Colon (tissue), 2 donors: ENCODE data around the gene LDB1.

ENCODE experiments used
- FAIRE-seq: peaks from 2 replicates; lab custom pipeline; 2012; peaks lifted over from hg19 to GRCh38; lab: Jason Lieb, UNC
- donor health status: control.
- donor health status: control.

LDB1 gene, protein sequence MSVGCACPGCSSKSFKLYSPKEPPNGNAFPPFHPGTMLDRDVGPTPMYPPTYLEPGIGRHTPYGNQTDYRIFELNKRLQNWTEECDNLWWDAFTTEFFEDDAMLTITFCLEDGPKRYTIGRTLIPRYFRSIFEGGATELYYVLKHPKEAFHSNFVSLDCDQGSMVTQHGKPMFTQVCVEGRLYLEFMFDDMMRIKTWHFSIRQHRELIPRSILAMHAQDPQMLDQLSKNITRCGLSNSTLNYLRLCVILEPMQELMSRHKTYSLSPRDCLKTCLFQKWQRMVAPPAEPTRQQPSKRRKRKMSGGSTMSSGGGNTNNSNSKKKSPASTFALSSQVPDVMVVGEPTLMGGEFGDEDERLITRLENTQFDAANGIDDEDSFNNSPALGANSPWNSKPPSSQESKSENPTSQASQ

DNA sequence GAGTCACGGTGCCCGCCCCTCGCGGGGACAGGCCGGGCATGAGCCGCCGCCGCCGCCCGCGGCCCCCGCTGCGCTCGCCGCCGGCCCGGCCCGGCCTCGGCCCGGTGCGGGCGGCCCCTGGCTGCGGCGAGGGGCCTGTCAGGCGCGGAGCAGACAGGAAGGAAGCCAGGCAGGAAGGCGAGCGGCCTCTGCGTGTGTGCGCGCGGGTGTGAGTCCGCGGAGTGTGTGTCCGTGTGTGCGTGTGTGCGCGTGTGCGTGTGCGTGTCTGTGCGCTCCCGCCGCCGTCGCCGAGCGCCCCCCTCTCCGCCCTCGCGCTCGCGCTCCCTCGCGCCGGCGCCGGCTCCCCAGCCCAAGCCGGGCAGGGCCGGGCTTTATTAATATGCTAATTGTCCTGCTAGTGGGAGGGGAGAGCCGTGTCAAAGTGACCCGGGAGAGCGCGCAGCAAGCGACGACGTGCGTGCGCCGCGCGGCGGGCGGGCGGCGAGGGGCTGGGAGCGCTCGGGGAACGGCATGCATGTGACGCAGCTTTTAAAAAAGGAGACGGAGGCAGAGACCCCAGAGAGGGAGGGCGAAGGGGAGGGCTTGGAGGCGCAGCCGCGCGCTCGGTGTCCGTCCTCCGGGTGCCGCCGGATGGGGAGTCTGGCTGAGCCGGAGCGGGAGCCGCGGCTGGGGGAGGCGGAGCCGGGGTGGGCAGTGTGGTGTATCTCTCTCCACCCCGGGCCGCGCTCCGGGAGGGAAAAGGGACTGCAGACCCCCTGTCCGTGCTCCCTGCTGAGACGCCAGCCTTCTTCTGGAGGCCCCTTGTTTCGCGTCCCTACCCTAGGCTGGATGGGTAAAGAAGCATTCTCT, at the start of gene LDB1:
Gene LDB1, minus strand, starts transcription at position 227 of the 849 bp plus-strand sequence. CDS start 258 bp downstream, outside the sequence.
- FAIRE-seq, result no peak

DNA sequence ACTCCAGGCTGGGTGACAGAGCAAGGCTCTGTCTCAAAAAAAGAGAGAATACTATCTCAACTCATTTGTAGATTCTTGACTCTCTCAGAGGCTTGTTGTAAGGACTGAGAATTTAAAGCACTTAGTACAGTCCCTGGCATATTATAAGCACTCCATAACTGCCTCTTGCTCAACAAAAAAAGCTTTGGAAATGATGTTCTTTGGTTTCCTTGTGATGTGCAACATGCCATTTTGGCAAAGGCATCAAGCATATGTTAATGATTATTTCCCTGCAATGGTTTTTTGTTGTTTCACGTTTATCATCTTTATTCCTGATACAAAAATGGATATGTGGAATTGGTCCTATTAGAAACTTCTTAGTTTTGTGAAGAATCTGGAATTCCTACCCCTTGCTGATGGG, 47.7 kb upstream of the LDB1 start:
- no peak for FAIRE-seq

DNA sequence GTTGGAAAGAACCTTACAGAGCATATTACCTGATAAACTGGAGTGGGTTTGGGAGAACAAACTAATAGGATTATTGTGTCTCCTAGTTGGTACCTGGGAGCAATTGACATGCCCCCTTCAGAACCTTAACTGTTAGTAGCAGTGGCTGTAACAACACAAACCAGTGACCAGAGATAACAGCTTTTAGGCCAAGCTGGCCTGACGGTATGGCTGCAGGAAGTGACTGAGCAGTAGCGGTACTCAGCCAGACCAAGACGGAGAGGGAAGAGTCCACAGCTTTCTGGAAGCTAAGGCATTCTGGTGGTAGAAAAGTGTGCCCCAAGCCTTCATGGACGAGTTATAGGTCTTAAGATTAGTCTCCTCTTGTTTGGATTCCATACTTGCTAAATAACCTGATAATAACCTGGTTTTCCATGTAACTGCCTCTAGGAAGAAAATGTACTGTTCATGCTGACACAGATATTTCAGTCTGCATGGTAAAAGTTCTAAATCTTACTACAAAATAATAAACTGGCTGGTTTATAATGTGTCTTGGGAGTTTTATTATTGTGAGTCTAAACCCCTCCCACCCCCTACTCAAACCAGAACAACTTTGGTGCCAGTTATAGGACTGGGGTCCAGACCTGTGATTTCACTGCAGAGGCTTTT, 43.3 kb upstream of the LDB1 start:
- no peak for FAIRE-seq

DNA sequence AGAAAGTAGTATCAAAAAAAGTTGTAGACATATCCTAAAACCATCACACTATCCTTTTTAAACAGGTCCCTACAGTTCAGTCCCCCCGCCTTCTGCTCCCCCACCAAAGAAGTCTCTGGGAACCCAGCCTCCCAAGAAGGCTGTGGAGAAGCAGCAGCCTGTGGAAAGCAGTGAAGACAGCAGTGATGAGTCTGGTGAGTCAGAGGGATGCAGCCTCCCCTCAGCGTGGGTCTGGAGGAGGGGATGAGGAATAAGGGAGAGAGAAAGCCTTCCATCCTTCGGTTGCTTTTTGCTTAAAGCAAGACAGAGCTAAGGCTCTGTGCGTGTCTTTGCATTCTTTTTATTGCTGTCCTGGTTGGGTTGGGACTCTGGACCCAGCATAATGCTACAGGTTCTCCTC, 39.7 kb upstream of the LDB1 start:
- FAIRE-seq, result no peak

DNA sequence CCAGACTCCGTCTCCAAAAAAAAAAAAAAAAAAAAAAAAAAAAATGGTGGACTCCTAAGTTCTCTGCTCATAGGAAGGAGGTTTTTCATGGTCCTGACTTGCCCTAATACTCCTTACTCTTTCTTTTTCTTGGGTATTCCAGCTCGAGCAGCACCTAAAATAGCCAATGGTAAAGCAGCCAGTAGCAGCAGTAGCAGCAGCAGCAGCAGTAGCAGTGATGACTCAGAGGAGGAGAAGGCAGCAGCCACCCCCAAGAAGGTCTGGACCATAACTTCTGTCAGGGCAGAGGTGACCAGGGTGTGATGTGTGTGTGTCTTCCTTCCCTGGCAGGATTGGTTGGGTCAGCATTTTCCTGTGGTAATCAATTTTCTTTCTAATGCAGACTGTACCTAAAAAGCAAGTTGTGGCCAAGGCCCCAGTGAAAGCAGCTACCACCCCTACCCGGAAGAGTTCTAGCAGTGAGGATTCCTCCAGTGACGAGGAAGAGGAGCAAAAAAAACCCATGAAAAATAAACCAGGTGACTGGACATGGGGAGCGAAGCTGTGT, 39.0 kb upstream of the LDB1 start:
- no peak for FAIRE-seq

DNA sequence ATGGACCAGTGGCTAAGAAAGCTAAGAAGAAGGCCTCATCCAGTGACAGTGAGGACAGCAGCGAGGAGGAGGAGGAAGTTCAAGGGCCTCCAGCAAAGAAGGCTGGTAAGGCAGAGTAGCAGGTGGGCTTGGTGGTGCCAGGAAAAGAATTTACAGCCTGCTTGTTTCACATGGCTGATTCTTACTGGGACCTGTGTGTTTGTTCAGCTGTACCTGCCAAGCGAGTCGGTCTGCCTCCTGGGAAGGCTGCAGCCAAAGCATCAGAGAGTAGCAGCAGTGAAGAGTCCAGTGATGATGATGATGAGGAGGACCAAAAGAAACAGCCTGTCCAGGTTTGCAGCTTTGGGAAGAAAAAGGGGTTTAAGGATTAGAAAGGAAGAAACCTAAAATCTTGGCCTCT, 37.1 kb upstream of the LDB1 start:
- FAIRE-seq, result no peak

DNA sequence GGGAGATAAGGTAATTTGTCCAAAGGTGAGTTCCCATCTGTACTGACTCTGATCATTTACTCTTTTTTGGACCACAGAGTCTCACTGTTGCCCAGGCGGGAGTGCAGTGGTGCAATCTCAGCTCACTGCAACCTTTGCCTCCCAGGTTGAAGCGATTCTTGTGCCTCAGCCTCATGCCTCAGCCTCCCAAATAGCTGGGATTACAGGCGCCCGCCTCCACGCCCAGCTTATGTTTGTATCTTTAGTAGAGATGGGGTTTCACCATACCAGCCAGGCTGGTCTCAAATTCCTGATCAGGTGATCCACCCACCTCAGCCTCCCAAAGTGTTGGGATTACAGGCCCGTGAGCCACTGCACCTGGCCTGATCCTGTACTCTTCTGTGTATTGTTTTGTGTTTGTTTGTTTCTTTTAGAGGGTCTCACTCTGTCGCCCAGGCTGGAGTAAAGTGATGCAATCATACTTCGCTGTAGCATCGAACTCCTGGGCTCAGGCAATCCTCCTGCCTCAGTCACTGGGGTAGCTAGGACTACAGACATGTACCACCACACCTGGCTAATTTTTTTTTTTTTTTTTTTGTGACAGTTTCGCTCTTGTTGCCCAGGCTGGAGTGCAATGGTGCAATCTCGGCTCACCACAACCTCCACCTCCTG, 34.4 kb upstream of the LDB1 start:
- FAIRE-seq, result no peak

DNA sequence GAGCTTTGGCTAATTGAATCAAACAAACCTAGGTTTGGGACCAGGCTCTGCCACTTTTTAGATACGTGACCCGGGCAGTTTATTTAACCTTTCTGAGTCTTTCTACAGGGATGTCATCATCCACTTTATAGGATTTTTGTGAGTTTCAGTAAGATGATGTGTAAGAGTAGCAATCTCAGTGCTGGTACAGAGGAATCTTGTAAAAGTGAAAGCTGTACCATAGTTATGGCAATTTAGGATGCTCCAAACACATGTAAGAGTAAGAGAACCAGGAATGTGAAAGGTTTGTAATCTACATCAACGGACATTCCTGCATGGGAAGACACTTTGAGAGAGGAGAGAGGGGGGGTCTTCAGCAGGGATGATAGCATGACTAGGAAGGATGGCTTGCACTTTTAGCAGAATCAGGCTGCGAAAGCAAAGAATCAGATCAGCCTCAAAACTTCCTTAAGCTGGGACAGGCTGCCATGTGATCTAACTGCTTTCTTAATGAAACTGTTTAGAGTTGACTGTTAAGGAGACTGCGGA, 33.0 kb upstream of the LDB1 start:
- no peak for FAIRE-seq

DNA sequence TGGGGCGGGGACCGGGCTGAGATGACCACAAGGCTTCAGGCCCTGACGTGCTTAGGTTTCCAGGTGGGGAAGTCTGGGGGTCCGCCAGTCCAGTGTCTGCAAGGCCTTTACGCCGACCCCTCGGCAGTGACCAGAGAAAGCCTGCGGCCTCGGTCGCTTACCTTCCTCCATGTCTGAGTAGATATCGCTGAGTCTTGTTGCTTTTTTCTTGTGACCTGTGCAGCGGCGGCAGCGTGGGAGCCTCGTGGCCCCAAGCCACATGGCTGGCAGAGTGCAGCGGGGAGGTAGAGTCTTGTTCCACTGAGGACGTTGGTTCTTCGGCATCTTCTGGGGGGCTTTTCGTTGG, 32.4 kb upstream of the LDB1 start:
- FAIRE-seq, result no peak

DNA sequence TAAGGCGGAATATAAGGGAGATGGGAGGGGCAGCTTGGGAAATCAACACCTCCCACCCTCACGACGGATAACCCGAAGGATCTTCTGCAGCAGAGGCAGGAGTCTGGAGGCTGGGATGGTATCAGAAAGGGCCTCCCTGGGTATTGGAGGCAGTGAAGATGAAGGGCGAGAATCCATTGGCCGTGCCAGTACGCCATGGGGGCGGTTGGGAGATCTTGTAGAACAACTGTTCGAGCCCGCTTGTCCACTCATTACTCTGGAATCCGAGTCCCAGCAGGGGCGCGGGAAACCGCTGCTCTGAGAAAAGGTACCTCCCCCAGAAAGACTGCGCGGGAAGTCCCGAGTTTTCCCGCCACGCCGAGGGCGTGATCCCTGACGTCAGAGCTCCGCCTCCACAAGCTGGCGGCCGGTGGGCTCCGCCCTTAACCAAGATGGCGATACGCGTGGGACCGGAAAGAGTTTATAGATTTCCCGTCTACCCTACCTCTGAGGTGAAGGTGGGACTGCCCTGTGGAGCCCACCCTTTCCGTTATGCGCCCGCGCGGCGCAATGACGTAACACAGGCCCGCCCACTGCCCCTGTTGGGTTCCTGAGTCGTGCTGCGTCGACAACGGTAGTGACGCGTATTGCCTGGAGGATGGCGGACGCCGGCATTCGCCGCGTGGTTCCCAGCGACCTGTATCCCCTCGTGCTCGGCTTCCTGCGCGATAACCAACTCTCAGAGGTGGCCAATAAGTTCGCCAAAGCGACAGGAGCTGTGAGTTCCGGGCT, 31.8 kb upstream of the LDB1 start, which contains the start of gene NOLC1:
Gene NOLC1, plus strand, starts transcription at position 616 of the 771 bp plus-strand sequence. Its CDS starts 22 bp downstream, at position 638.
- peak; percentile 91 for FAIRE-seq

DNA sequence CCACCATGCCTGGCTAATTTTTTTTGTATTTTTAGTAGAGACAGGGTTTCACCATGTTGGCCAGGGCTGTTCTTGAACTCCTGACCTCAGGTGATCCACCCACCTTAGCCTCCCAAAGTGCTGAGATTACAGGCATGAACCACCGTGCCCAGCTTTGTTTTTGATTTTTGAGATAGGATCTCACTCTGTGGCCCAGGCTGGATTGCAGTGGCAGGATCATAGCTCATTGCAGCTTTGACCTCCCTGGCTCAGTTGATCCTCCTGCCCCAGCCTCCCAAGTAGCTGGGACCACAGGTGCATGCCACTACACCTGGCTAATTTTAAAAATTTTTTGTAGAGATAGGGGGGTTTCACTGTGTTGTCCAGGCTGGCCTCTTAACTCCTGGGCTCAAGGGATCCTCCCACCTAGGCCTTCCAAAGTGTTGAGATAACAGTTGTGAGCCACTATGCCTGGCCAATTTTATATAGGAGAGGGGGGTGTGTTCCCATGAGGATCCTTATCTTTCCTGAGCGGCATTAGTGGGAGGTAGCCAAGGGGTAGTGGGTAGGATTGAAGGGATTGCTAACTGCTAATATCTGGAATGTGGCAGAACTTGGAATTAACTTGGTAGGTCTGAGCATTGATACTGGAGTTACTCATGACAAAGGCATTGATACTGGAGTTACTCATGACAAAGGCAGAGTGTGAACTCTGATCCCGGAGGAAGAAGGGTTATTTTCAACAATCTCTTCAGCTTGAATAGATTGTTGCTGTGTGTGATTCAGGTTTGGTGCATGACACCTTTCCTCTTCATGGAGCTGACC, 31.0 kb upstream of the LDB1 start:
- no peak for FAIRE-seq

DNA sequence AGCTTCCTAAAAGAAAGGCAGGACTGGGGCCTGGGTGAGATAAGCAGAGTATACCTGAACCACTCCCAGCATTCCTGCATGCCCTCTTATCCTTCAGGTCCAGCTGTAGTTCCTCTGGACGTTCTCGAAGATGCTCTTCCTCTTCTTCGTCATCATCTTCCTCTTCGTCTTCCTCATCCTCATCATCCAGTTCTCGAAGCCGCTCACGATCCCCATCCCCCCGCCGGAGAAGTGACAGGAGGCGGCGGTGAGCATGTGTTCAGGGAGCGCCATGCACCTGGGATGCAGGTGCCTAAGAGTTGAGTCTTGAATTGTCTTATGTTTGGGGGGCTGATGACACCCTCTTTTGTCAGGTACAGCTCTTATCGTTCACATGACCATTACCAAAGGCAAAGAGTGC, 28.1 kb upstream of the LDB1 start:
- FAIRE-seq, result no peak

DNA sequence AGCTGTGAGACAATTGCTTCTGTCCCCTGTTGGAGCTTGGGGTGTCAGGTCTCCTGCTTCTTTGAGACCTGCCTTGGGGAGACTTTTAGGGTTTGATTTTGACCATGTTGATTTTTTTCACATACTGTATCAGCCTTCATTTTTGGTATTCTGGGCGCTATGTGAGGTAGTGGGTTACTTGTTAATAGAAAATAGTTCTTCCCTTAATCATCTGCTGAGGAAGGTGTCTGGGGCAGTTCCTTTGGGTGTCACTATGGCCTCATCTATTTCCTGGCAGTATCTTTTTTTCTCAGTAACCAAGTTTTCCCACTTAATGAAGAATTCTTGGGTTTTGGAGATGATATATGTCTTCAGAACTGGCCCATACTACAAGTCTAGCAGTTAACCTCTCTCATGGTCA, 27.4 kb upstream of the LDB1 start:
- FAIRE-seq, result no peak

DNA sequence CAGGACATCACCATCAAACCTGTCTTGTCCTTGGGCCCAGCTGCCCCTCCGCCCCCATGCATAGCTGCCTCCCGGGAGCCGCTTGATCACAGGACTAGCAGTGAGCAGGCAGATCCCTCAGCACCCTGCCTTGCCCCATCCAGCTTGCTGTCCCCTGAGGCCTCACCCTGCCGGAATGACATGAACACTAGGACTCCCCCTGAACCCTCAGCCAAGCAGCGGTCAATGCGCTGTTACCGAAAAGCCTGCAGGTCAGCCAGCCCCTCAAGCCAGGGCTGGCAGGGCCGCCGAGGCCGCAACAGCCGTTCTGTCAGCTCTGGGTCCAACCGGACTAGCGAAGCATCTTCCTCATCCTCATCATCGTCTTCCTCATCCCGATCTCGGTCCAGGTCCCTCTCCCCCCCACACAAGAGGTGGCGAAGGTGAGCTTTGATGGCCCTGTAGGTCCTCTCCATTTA, 26.8 kb upstream of the LDB1 start:
- no peak for FAIRE-seq

DNA sequence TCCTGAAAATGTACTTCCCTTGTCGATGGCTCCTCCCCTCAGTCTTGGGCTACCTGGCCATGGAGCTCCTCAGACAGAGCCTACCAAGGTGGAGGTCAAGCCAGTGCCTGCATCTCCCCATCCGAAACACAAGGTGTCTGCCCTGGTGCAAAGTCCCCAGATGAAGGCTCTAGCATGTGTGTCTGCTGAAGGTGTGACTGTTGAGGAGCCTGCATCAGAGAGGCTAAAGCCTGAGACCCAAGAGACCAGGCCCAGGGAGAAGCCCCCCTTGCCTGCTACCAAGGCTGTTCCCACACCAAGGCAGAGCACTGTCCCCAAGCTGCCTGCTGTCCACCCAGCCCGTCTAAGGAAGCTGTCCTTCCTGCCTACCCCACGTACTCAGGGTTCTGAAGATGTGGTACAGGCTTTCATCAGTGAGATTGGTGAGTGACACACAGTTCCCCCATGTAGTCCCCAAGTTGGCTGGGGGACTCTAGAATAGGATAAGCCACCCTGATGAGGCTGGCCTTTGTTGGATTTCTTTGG, 21.5 kb upstream of the LDB1 start:
- no peak for FAIRE-seq

DNA sequence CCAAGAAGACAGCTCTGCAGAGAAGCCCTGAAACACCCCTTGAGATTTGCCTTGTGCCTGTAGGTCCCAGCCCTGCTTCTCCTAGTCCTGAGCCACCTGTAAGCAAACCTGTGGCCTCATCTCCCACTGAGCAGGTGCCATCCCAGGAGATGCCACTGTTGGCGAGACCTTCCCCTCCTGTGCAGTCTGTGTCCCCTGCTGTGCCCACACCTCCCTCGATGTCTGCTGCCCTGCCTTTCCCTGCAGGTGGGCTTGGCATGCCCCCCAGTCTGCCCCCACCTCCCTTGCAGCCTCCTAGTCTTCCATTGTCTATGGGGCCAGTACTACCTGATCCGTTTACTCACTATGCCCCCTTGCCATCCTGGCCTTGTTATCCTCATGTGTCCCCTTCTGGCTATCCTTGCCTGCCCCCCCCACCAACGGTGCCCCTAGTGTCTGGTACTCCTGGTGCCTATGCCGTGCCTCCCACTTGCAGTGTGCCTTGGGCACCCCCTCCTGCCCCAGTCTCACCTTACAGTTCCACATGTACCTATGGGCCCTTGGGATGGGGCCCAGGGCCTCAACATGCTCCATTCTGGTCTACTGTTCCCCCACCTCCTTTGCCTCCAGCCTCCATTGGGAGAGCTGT, 20.9 kb upstream of the LDB1 start:
- FAIRE-seq, result no peak

DNA sequence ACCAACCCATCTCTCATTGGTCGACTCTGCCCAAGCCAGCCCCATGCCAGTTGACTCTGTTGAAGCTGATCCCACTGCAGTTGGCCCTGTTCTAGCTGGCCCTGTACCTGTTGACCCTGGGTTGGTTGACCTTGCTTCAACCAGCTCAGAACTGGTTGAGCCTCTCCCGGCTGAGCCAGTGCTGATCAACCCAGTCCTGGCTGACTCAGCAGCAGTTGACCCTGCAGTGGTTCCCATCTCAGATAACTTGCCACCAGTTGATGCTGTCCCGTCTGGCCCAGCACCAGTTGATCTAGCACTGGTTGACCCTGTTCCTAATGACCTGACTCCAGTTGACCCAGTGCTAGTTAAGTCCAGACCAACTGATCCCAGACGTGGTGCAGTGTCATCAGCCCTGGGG, 20.1 kb upstream of the LDB1 start:
- FAIRE-seq, result no peak

DNA sequence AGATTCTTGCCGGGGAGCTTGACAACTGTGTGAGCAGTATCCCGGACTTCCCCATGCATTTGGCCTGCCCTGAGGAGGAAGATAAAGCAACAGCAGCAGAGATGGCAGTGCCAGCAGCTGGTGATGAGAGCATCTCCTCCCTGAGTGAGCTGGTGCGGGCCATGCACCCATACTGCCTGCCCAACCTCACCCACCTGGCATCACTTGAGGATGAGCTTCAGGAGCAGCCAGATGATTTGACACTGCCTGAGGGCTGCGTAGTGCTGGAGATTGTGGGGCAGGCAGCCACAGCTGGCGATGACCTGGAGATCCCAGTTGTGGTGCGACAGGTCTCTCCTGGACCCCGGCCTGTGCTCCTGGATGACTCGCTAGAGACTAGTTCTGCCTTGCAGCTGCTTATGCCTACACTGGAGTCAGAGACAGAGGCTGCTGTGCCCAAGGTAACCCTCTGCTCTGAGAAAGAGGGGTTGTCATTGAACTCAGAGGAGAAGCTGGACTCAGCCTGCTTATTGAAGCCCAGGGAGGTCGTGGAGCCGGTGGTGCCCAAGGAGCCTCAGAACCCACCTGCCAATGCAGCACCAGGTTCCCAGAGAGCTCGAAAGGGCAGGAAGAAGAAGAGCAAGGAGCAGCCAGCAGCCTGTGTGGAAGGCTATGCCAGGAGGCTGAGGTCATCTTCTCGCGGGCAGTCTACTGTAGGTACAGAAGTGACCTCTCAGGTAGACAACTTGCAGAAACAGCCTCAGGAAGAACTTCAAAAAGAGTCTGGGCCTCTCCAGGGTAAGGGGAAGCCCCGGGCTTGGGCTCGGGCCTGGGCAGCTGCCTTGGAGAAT, 19.3 kb upstream of the LDB1 start:
- no peak for FAIRE-seq
